Activated CD4-positive, CD25-positive, alpha-beta regulatory T cell treated with anti-CD3 and anti-CD28 coated beads, Interleukin-2, amount 50 U/mL, for 16 hours (primary cell): Measurements from ENCODE around the gene COL5A1.

Source experiments
- DNase-seq: peaks from one replicate; pipeline ENCODE4 v3.0.0-alpha.2; 2020; ENCODE audit warnings: low read depth, low spot score

The COL5A1 gene

DNA sequence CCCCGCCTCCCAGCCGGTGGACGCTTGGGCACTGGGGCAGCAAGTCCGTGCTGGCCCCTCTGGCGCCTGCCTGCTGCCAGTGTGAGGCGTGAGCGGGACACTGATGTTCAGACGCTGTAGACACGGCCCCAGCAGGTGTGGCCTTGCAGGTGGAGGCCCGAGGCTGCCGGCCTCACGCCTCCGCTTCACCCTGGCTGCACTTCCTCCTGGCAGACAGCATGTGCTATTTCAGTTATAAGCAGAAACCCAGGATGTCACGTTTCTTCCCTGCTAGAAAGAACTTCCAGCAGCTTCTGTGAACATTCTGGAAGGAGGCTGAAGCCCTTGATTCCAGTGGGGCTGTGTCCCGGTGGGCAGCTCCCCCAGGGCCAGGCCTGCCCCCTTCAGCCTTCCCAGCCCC, 124.2 kb downstream of the COL5A1 start:
- no peak for DNase-seq

DNA sequence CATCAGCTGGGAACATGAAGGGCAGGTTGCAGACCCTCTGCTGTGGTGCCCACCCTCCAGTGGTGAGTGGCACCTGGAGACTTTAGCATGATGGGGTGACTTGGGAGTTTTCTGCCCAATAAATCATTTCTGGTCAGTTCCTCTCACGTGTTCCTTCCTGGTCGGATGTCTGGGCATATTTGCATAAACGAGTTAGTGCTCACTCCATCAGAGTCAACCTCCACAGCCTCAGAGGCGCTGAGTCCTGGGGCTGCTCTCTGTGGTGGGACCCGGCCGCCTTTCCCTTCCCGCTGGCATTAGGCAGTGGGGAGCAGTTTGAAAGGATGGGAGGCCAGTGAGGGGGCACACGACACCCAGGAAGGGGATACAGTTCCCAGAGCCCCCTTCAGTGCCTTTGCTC, 125.0 kb downstream of the COL5A1 start:
- no peak for DNase-seq

DNA sequence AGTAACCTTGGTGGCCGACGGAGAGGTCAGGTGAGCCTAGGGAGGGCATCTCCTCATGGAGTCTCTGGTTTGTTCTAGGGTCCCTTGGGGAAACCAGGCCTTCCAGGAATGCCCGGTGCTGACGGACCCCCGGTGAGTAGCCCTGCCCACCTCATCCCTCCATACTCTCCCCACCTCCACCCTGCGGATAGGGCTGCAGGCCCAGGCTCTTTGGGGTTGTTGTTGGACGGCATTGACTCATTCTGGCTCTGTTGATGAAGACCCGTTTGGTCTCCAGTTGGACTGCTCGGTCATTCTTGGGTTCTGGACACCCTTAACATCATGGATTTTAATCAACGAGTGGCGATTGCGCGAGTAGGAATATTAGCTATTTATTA, 126.7 kb downstream of the COL5A1 start:
- DNase-seq: no peak

DNA sequence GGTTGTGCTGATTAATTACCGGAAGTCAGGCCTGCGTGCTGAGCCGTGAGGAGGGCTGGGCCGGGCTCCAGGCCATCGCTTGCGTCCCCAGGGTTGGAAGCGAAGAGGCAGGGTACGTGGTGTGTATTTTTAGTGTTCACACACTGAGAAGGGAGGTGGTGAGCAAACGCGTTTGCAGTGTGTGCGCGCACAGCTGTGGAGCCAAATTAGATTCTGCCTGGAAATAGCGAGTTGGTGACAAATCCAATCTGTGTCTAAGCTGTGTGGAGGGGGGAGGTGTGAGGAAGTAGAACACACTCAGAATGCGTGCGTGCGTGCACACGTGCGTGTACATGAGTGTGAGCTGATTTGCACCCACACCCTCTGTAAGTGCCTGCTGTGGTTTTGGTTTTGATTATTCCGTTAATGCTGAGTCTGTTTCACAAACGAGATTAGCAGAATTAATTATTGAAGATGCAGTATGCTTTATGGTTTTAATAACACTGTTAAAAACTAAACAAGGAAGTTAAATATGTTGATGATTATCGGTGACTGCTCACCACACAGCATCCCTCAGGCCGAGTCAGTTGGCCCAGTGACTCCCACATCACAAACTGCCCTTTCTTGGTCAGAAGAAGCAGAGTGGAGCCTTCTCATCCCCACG, 127.2 kb downstream of the COL5A1 start:
- no peak for DNase-seq

DNA sequence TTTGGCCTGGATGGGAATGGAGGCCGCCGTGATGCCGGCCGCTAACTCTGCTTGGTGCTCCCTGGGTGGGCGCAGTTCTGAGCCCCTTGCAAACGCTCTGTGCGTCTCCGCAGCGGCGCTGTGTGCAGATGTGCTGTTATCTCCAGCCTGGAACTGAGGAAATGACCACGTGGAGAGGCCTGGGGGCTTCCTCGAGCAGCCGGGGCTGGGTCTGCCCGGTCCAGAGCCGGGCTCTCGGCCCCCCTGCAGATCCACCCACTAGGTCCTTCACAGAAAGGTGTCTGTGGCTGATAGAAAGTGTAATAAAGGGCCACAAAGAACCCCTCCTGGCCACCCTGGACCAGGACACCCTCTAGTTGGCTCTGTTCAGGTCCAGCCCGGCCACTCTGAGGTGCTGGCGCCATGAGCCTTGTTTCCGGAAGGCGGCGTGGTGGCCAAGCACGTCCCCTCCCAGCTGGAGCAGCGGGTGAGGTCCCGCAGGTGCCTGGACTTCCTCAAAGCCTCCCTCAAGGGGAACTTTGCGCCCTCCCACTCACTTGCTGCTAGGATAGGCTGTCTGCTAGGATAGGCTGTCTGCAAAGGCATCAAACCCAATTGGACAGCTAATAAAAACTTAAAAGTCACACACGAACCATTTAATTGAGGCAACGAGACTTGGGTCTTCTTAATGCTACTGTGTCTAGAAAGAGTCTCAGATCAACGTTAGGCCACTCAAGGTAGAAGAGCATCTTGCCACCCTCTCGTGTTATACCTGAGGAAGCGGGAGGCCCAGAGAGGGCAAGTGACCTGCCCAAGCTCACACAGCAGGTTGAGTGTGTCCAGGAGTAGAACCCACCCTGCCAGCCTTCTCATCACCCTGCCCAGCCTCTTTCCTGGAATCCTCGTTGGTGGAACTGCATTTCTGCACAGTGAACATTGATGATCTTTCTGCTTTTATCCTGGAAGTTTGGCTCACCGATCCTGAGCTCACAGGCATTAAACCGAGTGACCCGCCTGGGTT, 129.7 kb downstream of the COL5A1 start:
- DNase-seq: no peak

DNA sequence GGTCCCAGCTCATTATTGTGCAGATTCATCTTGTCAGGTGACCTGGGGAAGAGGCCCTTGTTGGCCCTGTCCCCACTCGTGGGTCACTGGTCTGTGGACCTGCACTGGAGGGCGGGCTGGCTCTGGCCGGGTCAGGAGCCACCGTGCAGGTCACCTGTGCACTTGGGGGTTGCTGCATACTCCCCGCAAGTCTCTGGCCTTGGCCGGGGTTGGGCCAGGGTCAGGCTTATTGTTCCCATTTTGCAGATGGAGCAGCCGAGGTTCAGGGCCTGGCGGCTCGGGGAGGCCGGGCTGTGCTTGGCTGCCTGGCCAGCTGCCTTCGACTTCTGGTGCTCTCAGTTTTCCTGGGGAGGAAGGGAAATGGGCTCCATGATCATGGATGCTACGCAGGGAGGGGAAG, 130.7 kb downstream of the COL5A1 start:
- no peak for DNase-seq

DNA sequence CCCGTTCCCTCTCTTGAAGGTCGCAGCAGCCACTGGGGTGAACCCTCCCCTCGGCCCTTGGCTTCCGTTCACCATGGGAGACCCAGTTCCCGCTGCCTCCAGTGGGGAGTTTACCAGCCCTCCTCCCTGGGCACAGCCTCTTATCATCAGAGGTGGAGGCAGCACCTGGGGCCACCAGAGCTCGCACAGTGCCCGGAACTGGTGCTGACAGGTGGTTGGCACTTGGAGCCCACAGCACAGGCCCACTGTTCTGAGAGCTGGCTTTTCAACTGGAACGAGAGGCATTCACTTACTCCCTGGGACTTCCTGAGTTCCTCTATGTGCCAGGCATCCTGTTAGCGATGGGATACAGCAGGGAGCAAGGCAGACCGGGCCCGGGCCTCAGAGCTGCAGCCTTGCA, 132.2 kb downstream of the COL5A1 start:
- no peak for DNase-seq

DNA sequence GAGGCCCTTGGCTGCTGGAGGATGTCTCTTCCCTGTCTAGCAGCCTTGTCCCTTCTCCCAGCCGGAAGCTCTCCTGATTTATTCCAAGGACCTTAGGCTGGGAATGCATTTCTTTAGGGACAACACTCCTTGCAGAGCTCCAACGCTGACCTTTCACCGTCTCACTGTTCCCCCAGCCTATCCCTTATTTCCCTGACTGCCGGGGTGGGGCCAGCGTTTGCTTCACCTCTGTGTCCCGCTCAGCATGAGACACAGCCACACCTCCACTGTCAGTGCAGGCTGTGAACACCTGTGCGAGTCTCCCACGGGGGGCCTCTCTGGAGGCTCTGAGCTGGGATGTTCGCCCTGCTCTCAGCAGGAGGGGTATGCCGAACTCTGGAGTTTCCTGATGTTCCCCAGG, 132.8 kb downstream of the COL5A1 start:
- DNase-seq: no peak

DNA sequence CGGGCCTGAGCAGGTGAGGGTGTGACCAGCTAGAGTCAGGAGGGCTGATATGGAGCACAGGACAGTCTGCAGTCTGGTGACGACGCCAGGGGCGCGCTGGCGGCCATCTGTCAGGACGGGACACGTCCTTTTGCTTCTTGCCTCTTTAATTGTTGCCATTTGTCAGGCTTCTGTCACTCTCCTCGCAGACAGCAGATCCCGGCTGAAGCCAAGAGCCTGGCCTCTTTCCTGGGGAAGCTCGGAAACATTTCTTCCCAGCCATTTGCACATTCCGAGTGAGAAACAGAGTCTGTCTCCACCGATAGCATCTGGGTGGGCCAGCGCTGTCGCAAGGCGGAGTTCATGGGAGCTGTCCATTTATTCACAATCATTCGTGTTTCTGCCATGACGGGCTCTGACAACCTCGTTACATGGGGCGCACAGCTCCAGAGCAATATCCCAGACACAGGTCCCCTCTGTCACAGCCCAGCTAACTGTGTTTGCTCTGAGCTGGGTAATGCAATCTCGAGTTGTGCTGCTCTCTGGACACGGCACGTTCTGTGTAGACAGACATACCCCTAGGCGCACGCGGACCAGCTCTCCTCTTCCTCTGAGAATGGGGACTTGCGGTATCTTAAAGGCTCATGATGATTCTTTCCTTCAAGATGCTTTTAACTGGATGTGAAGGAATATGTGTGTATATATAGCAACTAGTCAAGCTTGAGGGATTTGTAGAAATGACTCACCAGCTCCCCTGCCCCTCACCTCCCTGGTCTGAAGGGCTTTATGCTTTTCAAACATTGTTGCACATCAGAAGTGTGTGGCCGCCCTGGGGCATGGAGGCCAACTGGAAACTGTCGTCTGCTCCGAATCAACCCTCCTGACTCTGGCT, 133.7 kb downstream of the COL5A1 start:
- no peak for DNase-seq

DNA sequence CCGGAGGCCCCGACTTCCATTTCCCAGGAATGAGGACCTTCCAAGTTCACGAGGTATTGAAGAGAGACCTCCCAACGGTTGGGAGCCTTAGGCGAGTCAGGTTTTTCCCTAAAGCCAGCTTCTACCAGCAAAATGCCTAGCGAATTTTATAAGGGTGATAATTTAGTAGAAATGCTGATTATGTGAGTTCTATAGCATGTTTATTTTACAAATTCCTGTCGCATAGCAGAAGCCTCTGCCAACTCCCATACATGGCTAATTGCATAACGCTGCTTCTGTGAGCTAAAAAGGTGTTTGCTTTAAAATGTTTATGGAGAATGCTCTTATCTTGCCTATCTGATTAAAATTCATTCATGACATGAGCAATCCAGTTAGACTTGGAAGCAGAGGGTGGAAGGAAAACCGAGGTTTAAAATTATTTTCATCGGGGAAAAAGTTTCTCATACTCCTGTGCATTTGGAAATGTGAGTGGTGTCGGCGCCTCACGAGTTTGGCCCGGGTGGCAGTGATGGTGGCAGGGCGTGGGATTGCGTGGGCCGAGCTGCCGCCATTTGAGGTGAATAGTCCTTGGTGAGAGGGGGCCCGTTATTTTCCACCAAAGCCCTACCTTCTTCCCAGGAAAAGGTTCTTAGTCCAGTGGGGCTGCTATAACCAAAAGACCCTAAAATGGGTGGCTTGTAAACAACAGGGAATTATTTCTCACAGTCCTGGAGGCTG, 134.6 kb downstream of the COL5A1 start:
- DNase-seq: no peak

DNA sequence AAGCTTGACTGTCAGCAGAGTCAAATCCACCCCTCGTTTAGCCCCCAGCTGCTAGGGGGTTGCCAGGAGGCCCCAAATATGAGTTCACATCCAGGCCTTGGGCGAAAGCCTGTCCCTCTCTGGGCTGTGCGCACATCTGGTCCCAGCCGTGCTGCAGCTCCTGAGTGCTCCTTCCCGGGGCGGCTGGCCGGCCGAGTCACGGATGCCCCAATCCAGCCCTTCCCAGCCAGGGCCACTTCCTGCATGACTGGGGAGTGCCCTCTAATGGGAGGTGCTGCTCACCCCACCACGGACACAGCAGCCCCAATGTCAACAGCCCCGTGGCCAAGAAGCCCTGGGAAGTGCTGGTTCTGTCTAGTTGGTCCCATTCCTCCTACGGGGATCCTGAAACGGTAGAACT, 135.6 kb downstream of the COL5A1 start:
- no peak for DNase-seq

DNA sequence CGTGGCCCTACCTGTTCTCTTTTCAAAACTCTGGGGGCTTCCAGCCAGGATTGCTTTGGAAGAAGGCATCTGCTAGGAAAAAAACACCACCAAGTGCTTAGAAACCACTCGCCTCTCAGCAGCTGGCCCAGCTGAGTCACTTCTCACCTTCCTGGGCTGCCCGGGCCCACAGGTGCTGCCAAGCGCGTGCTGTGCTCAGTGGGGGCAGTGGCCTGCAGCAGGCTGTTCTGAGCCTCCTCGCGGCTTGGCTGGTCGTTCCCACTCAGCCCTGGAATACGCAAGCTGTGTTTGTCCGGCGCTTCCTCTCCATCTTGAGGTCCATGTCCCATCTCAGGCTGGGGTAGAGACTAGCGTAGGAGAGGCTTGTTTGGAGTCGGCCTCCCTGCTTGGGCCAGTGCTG, 136.6 kb downstream of the COL5A1 start:
- no peak for DNase-seq

DNA sequence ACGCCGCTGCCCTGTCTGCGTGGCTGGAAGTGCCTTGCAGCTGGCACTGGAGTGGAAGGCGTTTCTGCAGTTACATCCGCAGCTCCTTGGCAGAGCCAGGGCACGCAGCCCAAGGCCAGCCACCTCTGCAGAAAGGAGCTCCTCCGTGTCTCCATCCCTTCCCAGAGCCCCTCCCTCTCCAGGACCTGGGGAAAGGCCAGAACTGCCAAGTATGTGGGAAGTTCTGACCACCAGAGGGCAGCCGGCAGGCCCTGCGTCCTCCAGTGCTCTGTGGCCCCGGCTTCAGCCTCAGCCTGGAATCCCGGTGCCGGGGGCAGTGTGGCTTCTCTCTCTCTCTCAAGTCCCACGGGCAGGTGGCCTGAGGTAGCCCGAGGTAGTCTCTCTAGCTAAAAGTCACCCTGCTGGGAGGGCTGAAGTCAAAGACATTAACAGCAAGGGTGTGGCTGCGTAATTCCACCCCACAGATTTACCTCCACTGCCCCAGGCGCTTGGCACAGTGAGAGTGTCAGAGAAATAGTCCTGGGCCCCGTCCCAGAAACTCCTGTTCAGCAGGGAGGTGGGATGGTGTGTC, 137.3 kb downstream of the COL5A1 start:
- no peak for DNase-seq

DNA sequence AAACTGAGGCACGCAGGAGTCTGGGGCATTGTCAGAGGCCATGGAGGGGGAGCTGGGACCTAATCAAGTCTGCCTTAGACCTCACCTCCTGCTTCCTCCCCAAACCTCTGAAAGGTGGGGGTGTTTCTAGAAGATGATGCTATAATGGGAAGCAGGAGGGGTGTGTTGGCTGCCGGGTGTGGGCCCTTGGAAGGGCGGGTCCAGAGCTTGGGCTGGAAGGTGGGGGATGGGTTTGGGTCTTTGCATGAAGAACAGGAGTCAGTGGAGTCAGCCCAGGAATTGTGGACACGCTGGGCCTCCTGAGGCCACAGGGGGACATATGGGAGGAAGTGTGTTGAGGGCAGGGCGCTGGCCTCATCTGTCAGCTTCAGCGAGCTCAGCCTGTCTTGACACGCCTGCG, 138.0 kb downstream of the COL5A1 start:
- DNase-seq: no peak

DNA sequence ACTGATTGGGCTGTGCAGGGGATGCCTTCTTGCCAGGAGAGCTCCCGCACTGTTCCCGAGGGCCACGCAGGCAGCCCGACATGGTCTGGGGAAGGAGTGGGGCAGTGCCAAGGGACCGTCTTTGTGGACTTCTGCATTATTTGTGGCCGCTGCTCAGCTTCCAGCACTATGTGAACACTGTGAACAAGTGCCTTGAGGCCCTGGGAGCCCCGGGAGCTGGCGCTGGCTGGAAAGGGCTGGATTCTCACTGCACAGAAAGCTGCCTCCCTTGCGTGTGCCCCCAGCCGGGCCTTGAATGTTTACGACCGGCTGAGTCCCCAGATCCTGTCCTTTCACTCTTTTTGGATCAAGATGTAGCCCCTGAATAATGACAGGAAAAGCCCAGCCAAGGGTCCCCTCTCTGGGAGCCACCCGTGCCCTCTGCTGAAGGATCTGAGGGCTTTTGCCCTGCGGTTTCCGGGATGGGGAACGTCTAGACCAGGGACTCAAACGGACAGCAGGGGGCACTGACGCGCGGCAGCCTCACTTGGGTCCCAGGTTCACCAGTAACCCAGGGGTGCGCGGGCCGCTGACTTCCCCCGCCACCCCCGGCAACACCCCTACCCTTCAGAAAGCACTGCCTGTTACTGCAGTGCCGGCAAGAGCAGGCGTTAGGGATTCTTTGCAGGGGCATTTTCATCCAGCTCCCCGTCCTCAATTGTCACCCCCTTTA, 140.1 kb downstream of the COL5A1 start:
- no peak for DNase-seq

DNA sequence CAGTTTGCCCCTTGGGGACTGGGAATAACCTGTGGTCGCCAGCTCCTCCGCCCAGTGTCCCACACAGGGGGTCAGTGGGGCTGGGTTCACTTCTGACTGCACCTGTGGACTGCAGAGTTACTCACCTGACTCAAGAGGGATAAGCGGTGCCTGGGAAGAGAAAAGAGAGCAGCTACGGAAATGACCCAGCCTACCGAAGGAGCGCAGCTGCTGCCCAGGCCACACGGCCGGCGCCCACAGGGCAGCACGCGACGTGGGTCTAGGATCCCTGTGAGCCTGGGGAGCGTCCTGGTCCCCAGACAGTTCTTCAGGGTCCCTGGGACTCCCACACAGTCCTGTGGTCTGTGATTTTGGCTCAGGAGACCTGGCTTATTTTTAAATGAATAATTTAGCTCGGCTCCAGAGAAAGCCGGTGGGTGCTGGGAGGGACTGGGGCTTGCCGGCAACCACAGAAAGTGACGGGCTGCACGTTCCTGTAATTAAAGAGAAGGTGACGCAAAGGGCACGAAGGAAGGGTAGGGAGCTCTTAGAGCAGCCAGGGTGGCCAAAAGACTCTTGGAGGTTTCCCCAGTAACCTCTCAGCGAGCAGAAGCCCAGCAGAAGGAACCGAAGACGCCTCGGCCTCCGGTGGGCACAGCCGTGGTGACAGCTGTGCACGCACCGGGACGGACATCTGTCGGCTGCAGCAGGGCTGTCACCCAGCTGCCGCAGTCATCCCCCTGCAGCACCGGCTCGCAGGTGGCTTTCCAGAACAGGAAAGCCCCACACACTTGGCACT, 141.5 kb downstream of the COL5A1 start:
- DNase-seq: no peak

DNA sequence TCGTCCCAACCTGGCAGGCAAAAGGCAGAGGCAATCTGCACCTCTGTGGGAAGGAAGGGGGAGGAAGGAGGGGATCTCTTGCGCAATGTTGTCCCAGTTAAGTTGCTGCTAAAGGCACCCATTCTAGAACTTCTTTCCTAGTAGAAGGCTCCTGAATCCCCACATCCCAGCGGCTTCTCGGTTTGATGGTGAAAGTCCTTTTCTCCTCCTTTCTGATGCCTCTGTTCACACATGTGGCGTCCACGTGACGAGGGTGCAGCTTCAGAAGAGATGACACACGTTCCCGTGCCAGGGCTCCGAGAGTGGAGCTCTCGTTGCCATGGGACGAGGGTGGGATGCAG, 142.1 kb downstream of the COL5A1 start:
- no peak for DNase-seq

DNA sequence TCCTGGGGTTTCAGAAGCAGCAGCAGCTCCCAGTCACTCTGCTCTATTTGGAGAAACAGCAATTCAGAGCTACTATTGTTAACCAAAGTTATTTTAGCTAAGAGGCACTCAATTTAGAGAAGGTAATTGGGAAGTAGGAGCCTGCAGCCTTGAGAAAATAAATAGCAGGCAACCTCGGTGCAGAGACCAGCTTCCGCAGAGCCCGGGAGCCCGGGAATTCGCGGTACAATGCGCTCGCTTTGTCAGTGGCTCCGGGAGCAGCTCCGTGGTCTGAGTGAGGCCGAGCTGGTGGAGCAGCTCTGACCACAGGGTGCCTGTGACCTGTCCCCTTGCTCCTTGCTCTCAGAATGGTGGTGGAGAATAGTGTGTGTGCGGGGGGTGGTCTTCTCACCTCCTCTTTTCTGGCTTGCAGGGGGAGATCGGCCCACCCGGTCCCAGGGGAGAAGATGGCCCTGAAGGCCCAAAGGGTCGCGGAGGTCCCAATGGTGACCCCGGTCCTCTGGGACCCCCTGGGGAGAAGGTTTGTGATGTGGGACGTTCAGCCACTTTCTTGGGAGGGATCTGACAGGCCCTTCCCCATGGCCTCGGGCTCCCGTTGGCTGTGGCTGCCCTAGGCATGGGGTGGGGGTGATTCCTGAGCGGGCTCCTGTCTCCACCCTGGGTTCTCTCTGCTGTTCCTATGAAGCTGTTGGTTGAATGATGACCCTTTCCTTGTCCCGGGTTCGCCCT, 143.1 kb downstream of the COL5A1 start:
- no peak for DNase-seq
